ENCODE data around the gene GALNT8. TPM values are rescaled to one million over a fixed set of nuclear protein-coding genes. Genes with fewer than 3 reads are reported as not detected.

Gene GALNT8
- total and polyA plus RNA-seq, 10 of the 15 experiments (the other 5 are each of a cell fraction or from before 2014, with no cell fraction given), result 0.14 to 0.81 (median 0.31) TPM; not detected in 1

DNA sequence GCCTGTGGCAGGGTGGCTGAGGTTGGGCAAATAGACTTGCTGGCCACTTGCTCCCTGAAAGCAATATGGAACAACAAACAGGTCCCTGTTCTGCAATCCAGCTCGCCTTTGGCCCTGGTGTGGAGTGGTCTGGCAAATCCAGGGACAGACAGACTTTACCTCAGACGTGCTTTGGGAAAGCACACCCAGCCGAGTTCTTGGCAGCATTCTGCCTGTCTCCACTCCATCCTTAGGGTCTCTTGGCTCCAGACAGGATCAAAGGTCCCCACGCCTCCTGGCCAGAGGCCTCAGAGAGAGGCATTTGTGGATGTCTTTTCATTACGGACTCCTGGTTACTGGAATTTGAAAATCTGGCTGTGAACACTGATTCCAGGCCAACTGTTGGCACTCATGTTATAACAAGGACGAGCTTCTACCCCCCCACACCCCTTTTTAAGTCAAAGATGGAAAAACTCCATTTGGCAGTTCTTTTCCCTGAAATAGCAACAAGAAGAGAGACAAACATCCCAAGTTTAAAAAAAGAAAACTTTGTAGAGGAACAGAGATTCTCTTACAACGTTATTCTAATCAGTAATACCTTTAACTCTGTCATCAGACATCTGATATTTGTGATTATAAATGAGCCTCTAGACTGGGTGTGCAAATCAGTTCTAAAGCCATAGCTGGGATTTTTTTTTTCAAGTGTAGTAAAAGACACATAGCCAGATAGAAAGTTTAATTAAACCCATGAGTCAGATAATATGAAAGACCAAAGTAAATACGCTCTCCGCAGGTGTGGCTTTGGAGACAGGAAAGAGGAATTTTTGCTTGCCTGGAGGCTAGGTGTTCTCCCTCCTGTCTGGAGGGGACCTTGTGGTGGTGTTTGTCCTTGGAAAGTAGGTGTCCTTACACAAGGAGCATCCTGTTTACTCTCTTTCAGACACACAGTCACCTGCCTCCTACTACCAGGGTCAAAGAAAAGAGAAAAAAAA, 60.7 kb downstream of the GALNT8 start:
- no TSS peak for BruUV-seq (replicated peaks)
- no peak overlapping the region for H3K27ac ChIP-seq (ENCODE audit: control insufficient read depth, insufficient read depth)
- ChIA-PET SMC1A (ENCODE audit: uncharacterized antibody, unreplicated experiment) (no interaction called here), RAD21 (ENCODE audit: unreplicated experiment) (no interaction called here), POLR2A (no interaction called here), CTCF (no interaction called here)
- no peak overlapping the region for H3K4me3 ChIP-seq
- intact Hi-C loops (cut with micrococcal nuclease; ENCODE audit: unreplicated experiment) (no loop called here), in situ Hi-C loops (cut with MboI) (no loop called here)
- ATAC-seq (no peak), FAIRE-seq (no peak), DNase-seq (ENCODE audit: low read depth, low spot score) (no peak)
- no peaks in the 10 kb centered on the region for H3K79me2 ChIP-seq (ENCODE audit: control insufficient read depth, insufficient read depth, low read length)
- 25% methylated on average over 9 of the region's 9 CpGs for WGBS (ENCODE audit: insufficient coverage, insufficient replicate concordance, low lambda C conversion rate, missing lambda C conversion rate)
- H3K9ac ChIP-seq (ENCODE audit: control insufficient read depth, insufficient read depth, low read length), result no peak overlapping the region
- TF ChIP-seq KLF5 (IDR thresholded peaks at IDR 0.05; ENCODE audit: partially characterized antibody), result no peak
- no peak for TF ChIP-seq PML (IDR thresholded peaks at IDR 0.05; ENCODE audit: low read length)
- no peak for TF ChIP-seq NFXL1 (IDR thresholded peaks at IDR 0.05; ENCODE audit: borderline replicate concordance)
- no peak for TF ChIP-seq MXI1 (IDR thresholded peaks at IDR 0.05; ENCODE audit: low read depth, low read length)
- no peak for TF ChIP-seq IKZF1 (conservative IDR thresholded peaks at IDR 0.05)
- TF ChIP-seq POLR2AphosphoS5 (IDR thresholded peaks at IDR 0.05; ENCODE audit: low read length), result no peak
- no peak for TF ChIP-seq E4F1 (IDR thresholded peaks at IDR 0.05; ENCODE audit: borderline replicate concordance, partially characterized antibody)
- TF ChIP-seq MEF2B (IDR thresholded peaks at IDR 0.05; ENCODE audit: partially characterized antibody, poor library complexity, severe bottlenecking), result no peak
- no peak for TF ChIP-seq TAF1 (IDR thresholded peaks at IDR 0.05; ENCODE audit: borderline replicate concordance, low read depth, low read length)
- TF ChIP-seq FOS (IDR thresholded peaks at IDR 0.05; ENCODE audit: borderline replicate concordance, extremely low read depth, insufficient read length), result no peak
- TF ChIP-seq SREBF1 (IDR thresholded peaks at IDR 0.05; ENCODE audit: low read length), result no peak
- no peak overlapping the region for H3K4me2 ChIP-seq (ENCODE audit: control insufficient read depth, insufficient read depth)
- peaks cover 3% of the 10 kb centered on the region; the same call in 1 of the 3 replicates for H3K9me3 ChIP-seq (replicated peaks; ENCODE audit: control insufficient read depth, insufficient read depth, low read length)
- no peaks in the 10 kb centered on the region for H4K20me1 ChIP-seq (ENCODE audit: control insufficient read depth, insufficient read depth)
- H3K4me1 ChIP-seq (ENCODE audit: control insufficient read depth, insufficient read depth, low read length), result no peaks in the 10 kb centered on the region
- peaks cover 4 to 5% of the 10 kb centered on the region in 2 experiments for H3K27me3 ChIP-seq (replicated peaks in 1 of 2; ENCODE audit: control insufficient read depth in 2 of 2, insufficient read depth in 2 of 2, low read length in 1 of 2)
- H3K36me3 ChIP-seq (ENCODE audit: control insufficient read depth in 2 of 2, insufficient read depth in 2 of 2, low read length in 1 of 2), result no peaks in the 10 kb centered on the region
- no peak overlapping the region for H2AFZ ChIP-seq (ENCODE audit: control insufficient read depth, low read depth, low read length)
